NCI-H82 (cell line): ENCODE results near the gene HCFC1.

ENCODE experiments used
- DNase-seq: peaks from one replicate; lab custom pipeline; 2025; lab: John Stamatoyannopoulos, UW

Gene HCFC1

DNA sequence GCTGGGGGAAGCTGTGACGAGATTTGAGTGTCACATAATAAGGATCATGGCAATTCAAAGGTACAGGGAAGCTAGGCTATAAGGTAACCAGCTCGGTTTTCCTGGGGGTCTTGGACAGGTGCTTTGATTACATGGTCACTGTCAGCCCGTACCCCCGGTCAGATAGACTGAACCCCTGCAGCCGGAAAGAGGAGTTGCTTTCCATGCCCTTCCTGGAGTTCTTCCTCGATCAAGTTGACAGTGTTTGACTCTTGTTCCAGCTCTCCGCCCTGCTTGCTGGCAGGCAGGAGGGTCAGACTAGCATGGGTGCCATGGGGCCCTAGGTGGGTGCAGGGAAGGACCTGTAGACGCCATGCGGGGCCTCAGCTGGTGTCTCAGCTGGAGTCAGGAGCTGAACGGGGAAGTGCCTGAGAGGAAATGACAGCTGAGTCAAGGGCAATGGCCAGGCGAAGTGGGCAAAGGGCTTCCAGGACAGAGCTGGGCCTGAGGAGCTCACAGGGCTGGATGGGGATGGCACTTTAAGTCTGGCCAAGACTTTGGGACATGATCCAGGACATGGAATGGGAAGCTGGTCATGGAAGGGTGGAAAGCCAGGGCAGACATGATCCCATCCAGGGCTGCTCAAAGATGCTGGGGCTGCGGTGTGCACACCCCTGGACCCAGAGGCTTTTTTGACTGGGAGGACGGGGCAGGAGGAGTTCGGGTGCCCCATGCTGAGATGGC, 2.5 kb upstream of the HCFC1 start:
- no peak for DNase-seq

DNA sequence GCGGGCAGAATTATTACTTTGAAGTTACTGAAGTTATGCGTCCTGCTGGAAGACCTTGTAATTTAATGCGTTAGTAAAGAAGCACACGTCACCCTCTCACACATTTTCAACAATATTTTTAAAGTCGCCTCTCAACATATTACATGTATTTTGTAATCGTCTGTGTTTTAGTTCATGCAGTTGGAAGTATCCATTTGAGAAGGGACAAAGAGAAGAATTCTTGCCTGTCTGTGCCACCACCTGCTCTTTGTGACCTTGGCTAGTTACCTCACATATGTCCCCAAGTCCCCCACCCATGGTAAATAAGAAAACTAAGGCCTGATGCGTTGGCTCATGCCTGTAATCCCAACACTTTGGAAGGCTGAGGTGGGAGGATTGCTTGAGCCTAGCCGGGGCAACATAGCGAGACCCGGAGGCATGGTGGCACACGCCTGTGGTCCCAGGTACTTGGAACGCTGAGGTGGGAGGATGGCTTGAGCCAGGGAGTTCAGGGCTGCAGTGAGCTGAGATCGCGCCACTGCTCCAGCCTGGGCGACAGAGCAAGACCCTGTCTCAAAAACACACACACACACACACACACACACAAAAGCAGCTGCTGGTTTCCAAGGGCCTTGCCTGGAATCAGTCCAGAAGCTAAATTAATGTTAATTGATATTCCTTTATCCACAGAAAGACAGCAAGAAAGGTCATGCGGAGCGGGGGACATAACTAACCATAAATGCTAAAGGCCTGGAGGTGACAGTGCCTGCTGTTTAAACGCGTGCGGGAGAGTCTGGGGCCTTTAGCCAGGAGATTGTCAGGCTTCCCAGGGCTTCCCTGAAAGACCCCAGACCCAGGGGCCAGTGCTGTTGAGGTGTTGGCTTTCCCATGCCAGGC, 1.7 kb upstream of the HCFC1 start:
- DNase-seq, result peak; percentile 41

DNA sequence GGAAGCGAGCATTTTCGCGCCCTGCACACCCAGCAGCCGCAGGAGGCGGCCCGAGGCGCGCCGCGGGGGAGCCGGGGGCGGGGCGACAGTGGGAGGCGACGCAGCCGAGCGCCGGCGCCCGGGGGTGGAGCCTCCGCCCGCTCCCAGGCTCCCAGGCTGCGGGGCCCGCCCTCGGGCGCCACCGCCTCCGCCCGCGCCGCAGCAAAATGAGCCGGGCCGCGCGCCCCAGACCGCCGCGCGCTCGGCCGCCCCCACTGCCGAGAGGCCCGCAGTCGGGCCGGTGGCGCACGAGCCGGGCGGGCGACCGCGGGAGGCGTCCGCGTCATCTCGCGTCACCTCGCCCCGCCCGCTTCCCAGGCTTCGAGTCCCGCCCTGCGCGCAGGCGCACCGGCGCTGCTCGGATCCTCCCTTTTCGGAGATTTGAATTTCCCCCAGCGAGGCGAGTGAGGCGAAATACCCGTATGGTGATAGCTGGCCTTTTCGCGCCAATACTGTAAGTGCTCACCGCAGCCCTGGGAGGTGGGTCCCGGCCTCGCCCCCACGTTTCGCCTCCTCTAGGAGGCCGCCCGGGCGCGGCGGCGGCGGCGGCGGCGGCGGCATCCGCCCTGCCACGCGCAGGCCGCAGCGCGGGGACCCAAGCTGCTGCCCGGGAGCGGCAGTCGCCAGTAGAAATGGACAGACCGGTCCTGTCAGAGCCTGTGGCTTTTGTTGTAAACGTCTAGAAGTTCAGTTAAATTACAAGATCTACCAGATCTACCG, 929 bp upstream of the HCFC1 start, which contains the start of gene TMEM187:
TSS of gene TMEM187 (plus strand) at position 387 of the 759 bp plus-strand sequence. CDS start 9,309 bp downstream, outside the sequence.
- DNase-seq, result peak; percentile 96

DNA sequence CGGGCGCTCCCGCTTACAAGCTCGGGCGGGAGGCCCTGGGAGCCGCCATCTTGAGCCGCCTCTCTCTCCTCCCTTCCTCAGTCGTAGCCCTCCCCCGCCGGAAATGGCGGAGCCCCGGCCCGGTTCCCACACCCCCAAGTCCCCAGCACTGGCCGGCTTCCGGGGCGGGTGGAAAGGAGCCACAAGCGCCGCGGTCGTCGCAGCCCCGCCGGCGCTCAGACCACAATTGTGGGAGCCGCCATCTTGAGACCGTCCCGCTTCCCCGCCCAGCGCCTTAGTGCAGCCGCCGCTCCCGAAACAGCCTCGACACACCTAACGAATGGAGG, 531 bp downstream of the HCFC1 start:
- peak; percentile 90 for DNase-seq

DNA sequence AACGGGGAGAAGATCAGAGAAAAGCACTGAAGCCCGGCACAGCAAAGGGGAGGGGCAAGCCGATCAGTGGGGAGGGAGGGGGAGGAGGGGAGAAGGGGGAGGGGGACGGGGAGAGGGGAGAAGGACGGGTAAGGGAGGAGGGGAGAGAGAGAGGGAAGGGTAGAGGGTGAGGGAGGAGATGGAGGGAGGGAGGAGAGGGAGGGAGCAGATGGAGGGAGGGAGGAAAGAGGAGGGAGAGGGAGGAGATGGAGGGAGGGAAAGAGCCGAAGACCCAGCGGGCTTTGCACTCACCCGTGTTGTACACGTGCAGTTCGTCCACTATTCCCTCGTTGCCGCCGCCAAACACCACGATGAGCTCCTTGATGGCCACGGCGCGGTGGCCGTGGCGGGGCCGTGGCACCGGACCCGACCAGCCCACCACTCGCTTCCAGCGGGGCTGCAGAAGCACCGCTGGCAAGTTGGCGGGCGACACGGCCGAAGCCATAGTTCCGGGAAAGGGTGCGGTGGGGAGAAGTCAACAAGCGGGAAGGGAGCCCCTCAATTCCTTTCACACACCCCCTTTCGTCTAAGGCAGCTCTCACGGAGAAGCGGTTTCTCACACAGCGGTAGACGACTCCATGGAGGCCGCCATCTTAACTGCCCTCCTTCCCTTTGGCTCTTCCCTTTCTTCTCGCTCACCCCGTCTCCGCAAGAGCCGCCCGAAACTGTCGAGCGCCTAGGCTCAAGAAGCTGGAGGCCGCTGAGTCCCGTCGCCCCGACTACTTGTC, 1.1 kb downstream of the HCFC1 start:
- peak; percentile 91 for DNase-seq

DNA sequence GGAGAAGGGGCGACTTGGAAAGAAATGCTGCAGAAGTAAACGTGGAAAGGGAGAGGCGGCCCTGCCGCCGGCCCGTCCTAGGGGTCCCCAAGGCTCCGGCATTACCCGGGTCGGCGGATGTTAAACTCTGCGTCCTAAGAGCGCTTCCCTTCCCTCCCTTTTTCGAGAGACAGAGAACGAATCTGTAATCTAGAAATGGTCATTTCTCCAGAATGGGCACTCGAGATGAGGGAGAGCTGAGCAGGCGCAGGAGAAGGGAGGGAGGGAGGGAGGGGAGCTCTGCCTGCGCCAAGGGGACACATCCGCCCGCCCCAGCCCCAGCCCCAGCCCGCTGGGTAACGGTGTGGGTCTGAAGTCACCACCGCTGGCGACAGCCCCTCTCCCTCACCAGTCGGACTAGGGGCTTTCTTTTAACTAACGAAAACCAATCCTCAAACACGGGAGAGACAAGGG, 1.7 kb downstream of the HCFC1 start:
- no peak for DNase-seq

DNA sequence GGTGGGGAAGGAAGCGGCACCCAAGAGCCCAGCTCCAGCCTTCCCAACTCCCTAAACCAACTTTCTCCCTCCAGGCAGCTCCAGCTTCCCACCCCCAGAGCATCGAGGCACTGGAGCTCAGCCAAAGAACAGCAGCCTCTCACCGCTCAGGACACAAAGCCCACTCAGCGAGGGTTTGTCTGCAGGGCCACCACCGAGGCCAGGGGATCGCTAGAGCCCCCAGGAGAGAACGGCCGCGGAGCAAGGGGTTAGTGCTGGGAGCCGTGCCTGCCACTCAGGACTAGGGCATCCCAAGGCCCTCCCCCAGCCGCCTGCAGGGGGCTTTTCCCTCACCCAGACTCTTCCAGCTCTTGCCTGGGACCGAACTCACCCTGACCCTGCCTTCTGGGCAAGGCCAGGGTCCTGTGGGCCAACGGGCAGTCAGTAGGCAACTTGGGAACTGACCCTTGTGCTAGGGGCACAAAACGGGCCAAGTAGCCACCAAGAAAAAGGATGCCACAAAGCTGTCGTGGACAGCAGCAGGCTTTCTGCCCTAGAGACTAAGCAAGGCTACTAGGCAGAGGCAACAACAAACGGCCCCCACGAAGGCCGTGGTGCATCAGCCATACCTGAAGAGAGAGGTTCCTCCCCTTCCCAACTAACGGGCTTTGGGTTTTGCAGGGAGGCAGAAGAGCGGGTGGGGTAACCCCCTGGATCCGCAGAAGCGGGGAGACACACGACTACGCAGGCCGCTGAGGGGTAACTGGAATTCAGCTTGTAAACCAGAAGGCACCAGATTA, 2.3 kb downstream of the HCFC1 start:
- peak; percentile 50 for DNase-seq

DNA sequence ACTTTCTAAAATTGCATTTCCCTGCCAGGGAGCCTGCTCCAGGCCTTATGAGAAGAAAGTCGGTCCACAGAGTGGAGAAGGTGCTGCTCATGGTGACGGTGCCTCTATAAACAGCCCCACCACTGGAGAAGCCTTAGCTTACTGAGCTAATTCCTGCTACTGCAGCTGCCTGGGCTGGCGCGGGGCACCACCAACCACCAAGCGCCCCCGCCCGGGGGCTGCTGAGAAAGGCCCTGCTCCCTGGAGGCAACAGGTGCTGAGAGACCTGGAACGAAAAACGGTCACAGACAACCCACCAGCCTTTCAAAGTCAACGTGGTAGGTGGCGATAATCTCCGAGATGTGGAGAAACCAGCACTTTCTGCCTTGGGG, 2.9 kb downstream of the HCFC1 start:
- peak; percentile 71 for DNase-seq

DNA sequence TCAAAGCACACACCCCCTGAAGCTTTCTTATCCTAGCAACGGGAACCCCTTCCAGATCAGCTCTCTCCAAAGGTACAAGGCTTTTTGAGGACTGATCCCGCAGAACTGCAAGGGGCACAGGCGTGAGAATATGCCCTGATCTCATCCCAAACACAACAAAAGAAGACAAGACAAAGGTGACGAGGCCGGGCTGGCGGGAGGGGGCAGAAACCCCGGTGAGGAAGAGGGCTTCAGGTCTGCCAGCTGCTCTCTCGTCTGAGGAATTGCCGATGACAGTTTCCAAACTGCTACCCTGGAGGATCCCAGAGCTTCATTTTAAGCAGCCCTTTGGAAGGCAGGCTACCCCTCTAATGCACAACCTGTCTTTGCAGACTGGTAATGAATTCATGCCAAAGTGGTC, 3.4 kb downstream of the HCFC1 start:
- DNase-seq, result no peak

DNA sequence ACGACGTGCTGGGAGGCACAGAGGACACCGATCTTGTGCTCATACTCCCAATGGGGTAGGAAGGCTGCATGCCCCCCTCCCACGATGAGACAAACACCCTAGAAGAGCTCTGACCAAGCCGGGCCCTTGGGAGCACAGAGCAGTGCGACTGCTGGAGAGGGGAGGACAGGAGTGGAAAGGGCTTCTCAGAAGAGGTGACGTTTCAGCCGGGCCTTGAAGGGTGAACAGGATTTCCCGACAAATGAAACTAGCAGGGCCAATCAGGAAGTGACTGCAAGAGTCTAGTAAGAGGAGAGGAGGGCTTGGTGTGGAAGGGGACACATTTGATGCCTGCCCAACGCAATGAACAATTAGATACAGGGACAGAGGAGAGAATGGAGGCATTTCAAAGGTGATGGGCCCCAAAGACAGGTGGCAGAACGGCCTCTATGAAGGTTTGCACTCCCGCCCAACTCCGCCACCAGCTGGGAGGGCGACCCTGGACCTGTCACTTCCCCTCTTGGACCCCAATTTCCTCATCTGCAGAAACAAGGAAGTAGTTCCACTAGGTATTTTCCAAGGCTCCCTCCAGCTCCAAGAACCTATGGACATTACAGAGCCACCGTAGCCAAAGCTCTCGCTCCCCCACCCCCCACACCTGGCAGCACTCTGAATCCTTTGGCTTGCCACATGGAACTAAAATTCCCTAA, 3.9 kb downstream of the HCFC1 start:
- DNase-seq, result no peak

DNA sequence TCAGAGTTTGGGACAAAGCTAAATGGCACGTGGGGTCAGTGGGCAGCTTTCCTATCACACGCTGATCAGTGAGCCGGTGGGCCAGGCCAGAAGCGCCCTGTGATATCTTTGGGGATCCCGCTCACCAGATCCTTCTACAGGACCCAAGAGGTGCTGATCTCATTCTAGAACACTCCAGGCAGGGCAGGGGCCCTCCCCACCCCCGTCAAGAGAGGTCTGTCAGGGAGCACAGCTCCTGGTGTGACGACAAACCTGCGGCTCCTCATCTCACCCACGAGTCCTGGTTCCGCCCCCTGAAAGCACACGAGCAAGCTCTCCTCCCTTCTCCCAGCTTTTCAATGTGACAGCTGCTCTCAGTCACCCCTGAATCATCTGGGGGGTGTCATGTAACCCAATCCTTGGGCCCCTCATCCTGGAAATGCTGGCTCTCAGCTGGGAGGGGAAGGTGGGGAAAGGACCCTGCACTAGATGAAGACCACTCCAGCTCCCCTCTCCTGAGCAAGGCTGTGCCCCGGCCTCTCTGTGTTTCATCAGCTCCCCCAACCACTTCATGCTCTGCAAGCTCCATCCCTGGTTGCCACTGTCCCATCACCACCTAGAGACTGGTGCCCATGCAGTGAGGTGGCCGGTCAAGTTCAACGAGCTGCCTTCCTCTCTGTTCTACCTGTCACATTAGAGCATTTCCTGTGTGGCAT, 4.6 kb downstream of the HCFC1 start:
- no peak for DNase-seq

DNA sequence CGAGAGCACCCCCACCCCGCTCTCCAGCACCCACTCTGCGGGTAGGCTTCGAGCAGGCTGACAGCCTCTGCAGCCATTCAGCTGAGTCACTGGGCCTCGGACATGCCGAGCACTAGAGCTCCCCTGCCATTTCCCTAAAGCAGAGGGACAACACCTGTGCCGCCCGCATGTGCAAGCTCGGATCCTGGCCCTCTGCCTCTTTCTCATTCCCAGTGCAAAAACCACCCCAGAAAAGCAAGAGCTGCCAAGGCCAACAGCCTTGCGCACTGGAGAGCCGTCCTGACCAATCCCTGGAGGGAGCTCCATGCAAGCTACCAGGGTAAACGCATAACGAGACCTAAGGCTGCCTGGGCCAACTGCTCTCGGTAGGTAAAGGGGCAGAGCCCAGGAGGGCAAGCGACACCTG, 5.3 kb downstream of the HCFC1 start:
- no peak for DNase-seq

DNA sequence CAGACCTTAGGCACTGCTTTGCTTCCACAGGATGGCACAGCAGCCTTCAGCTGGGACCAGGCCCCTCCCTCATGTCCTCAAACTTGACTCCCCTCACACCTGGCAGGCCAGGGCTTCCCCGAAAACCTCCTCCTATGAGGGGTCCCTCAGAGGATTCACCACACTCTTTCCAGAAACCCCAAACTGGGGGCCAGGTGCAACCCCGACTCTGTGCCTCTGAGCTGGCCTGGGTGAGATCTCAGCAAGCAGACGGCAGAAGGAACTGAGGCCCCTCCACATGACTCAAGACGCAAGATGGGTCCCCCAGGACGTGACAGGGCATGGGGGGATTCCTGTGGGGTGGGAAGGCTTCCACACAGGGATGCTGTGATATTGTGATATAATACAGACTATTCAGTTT, 6.2 kb downstream of the HCFC1 start:
- no peak for DNase-seq

DNA sequence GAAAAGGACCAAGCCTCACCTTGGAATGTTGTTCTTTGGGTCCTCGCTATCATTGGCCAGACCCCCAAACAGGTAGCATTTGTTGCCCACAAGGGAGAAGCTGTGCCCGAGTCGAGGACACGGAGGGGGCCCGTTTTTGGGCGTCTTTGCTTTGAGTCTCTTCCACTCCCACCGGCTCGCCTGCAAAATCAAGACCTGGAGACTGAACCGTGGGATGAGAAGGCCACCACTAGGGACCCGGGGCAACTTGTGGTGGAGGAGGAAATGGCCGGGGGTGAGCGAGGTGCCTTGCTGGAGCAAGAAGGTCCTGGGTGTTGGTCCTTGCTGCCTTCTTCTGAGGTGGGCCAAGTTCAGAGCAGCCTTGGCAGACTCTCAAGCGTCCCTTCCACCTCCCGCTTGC, 7.5 kb downstream of the HCFC1 start:
- DNase-seq, result no peak

DNA sequence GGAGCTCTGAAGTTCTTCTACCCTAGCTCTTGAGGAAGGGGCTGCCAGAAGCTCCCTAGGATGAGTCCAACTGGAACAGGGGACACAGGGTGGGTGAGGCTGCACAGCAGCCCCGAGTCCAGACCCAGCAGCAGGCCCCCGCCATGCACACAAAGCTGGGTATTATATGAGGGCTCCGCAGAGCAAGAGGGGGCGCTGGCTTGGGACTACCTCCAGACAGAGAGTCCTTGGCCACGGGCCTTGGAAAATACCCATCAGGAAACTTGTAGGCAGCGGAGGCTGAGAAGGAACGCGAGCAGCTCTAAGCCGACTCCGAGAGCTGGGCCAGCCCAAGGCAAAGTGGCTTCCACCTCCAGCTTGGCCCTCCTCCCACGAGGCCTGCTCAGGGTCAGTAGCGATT, 8.1 kb downstream of the HCFC1 start:
- DNase-seq, result no peak

DNA sequence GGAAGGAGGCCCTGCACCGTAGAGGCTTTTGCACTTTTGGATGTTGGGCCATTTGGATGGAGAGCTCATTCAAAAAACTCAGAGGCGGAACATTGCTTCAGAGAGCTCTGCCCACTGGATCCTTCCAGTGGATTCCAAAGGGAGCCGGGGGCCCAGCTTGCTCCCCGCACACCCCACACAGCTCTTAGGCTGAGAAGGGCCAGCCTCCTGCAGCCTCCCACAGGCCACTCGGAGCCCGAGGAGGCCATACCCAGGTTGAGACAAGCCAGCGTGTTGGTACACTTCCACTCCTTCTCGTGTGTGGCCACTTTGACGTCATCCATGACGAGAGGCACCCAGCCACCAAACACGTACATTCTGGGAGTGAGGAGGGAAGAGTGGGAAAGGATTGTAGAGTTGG, 10.3 kb downstream of the HCFC1 start:
- DNase-seq, result no peak

DNA sequence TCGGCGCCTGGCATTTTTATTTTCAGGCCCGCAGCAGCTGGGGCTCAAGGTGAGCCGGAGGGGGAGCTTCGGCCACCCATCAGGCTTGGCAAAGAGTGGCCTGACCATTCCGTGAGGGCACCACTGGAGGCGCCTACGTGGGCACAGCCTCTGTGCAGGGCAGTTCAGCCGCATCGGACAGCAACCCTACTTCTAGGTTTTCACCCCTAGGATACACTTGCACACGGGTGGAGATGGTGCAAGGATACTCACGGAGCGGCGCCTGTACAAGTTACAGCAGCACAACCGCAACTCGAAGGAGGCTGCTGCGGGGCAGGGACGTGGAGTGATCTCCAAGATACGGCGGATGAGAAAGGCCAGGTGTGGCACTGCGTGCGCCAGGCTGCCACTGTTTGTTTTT, 10.8 kb downstream of the HCFC1 start:
- no peak for DNase-seq

DNA sequence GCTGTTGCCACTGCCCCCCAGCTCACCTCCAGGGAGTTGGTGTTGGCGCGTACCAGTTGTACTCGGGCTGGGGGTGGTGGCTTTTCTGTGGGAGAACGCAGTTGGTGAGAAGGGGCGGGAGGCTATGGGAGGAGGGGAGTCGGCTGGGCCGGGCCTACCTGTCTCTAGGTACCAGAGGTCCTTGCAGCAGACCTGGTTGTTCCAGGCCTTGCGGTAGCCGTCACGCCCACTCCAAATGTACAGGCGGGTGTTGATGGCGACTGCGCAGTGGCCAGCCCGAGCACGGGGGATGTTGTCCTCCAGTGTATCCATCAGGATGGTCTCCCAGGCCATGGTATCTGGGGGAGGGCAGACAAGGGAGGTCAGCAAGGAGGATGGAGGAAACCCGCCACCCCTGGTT, 11.5 kb downstream of the HCFC1 start:
- no peak for DNase-seq

DNA sequence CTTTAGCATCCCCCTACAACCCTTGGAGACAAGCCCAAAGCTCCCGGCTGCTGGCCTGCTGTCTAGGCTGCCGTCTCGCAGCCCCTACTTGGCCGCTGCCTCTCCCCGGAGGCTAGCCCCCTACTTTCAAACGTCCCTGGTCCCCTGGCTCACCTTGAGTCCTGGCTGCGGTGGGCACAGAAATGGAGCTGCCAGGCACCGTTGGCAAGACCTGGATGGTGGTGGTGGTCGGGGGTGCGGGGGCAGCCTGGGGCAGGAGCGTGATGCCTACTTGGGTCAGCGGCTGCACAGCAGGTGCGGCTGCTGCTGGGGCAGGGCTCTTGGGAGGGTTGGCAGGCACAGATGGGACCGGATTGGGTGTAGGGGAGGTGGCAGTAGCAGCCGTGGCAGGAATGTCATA, 12.0 kb downstream of the HCFC1 start:
- DNase-seq, result no peak

DNA sequence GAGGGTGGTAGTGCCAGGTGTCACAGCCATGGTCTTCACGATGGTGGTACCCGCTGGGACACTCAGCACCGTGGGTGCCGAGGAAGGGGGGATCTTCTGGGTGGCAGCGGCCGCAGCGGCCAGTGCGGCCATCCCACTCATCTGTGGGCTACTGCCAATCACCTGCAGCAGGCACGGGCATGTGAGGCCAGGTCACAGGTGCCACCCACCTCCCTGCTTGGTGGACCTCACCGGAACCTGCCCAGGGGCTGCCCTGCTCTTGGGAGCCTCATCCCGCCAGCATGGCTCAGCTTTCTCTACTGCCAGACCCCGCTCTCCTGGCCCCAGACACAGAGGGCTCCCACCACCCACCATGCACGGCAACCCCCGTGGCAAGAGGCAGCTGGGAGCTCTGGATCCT, 13.0 kb downstream of the HCFC1 start:
- DNase-seq, result no peak
